Activated T-cell treated with anti-CD3 and anti-CD28 coated beads, Interleukin-2, amount 50 U/mL, for 72 hours (primary cell): Measurements from ENCODE around the gene MAP1LC3B. TPM values are rescaled to one million over a fixed set of nuclear protein-coding genes. Genes with fewer than 3 reads are reported as not detected.

Source experiments
- ATAC-seq, 2 donors: fragments of 150-1000 bp; cut with Tn5 transposase; replicated peaks in 1 of 2; 2 replicates each; pipeline ENCODE4 v1.10.0; 2021; ENCODE audit warnings: moderate library complexity in 2 of 2, mild to moderate bottlenecking in 1 of 2
- DNase-seq, 2 donors: peaks; one replicate each; pipeline ENCODE4 v3.0.0; 2021 to 2022; ENCODE audit warnings: mixed read lengths in 1 of 2
- H3K27ac Mint-ChIP-seq: one replicate; pipeline ENCODE4 v1.8.0; 2022; ENCODE audit warnings: mild to moderate bottlenecking, moderate library complexity, mixed read lengths
- H3K27me3 Mint-ChIP-seq: one replicate; pipeline ENCODE4 v1.8.0; 2022; ENCODE audit warnings: low read depth, mixed read lengths
- H3K36me3 Mint-ChIP-seq, 2 donors: one replicate each; pipeline ENCODE4 v1.8.0; 2022; ENCODE audit warnings: mixed read lengths in 2 of 2, mild to moderate bottlenecking in 1 of 2; ENCODE audit not compliant: insufficient read depth in 2 of 2
- H3K4me1 Mint-ChIP-seq: one replicate; pipeline ENCODE4 v1.8.0; 2022; ENCODE audit warnings: low read depth, mixed read lengths
- H3K4me3 Mint-ChIP-seq, 2 donors: one replicate each; pipeline ENCODE4 v1.8.0; 2022; ENCODE audit warnings: mild to moderate bottlenecking in 2 of 2, mixed read lengths in 2 of 2, moderate library complexity in 2 of 2
- H3K9me3 Mint-ChIP-seq, 2 donors: one replicate each; pipeline ENCODE4 v1.8.0; 2022; ENCODE audit warnings: mixed read lengths in 2 of 2
- total RNA-seq, 2 donors: library from RNA; stranded (reverse); gene quantifications; one replicate each; pipeline ENCODE4 v1.2.3, GENCODE V29; 2022

The MAP1LC3B gene
- total RNA-seq, 2 donors from 2014 or later: 116 to 146 TPM

DNA sequence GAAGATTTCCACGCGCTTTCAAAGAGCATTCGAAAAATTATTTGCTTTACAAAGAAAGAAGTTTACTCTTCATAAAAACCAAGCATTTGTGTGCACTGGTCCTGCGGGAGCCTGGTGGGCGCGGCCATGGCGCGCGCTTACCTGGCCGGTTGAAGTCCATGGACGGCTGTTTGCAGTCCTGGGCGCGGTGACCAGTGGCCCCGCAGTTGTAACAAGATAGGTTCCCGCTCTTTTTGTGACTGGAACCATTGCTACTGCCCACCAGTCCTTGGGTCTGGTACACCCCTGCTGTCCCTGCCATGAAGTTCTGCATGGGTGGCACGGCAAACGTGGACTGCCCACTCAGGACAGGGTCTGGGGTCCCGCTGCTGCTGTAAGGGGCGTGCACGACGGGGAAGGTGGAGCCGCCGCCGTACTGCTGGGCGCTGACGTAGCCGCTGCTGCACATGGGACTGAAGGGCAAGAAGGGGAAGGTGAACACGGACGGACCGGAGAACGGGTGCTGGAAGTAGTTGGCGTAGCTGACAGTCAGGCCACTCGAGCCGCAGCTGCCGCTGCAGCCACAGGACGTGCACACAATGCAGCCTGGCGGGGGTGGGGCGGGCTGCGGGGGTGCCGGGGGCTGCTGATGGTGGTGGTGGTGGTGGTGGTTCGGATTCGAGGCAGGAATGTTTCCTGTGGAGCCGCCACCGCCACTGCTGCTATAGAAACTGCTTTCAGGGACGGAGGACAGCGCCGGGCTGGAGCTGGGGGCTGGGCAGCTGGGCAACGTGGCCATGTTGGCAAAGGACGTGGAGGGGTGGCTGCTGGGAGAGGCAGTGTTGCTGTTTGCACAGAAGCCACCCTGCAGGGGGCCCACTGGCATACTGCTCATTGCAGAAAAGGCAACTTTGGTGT, 19.5 kb downstream of the MAP1LC3B start:
- Mint-ChIP-seq H3K36me3 (peaks cover 2 to 7% of the 10 kb centered on the region in 2 donors), H3K4me1 (peaks cover 15% of the 10 kb centered on the region), H3K4me3 (no peak overlapping the region), H3K27ac (peak overlapping the region; percentile 28), H3K9me3 (no peaks in the 10 kb centered on the region), H3K27me3 (no peaks in the 10 kb centered on the region)
- ATAC-seq: no peak
- no peak for DNase-seq

DNA sequence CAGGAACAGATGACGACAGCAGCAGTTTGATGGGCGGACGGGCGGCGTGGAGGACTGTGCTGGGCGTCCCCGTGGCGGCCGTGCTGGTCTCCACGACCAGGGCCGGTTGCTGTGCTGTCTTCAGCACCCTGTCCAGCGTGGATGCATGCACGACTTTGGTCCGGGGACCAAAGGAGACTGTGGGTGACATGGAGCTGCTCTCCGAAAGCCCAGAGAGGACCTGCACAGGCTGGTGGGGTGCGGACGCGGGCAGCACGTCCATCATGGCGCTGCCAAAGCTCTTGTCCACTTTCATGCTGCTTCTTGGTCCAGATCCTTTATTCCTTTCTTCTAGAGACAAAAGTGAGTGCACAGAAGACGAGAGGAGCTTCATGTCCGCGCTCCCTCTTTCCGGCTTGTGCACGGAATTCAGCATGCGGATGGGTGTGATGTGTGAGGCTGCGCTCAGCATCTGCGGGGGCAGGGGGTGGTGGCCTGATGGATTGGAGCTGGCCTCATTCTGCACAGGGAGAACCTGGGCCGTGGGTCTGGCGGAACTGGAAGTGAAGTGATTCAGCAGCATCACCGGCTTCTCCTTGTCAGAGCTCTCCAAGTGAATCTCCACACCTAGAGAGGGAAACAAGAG, 20.3 kb downstream of the MAP1LC3B start:
- H3K4me1 Mint-ChIP-seq: peaks cover 12% of the 10 kb centered on the region
- H3K4me3 Mint-ChIP-seq: no peak overlapping the region
- H3K27me3 Mint-ChIP-seq: no peaks in the 10 kb centered on the region
- H3K36me3 Mint-ChIP-seq: peaks cover 2 to 5% of the 10 kb centered on the region in 2 donors
- ATAC-seq (no peak), DNase-seq (no peak)
- H3K9me3 Mint-ChIP-seq: no peaks in the 10 kb centered on the region
- H3K27ac Mint-ChIP-seq: no peak overlapping the region

GRCh38 chr16:87412996-87413421, 20.9 kb downstream of the MAP1LC3B start:
- H3K9me3 Mint-ChIP-seq: no peaks in the 10 kb centered on the region
- DNase-seq (no peak), ATAC-seq (no peak)
- no peaks in the 10 kb centered on the region for H3K27me3 Mint-ChIP-seq
- no peak overlapping the region for H3K4me3 Mint-ChIP-seq
- no peak overlapping the region for H3K27ac Mint-ChIP-seq
- peaks cover 2 to 4% of the 10 kb centered on the region in 2 donors for H3K36me3 Mint-ChIP-seq
- peaks cover 9% of the 10 kb centered on the region for H3K4me1 Mint-ChIP-seq

- peaks cover 2 to 3% of the 10 kb centered on the region in 2 donors for H3K36me3 Mint-ChIP-seq
- H3K4me1 Mint-ChIP-seq: peaks cover 9% of the 10 kb centered on the region
- peak overlapping the region; percentile 33 for H3K27ac Mint-ChIP-seq
- ATAC-seq: peak; percentile 73 to 76
- H3K4me3 Mint-ChIP-seq: no peak overlapping the region
- peak; percentile 36 to 53 for DNase-seq
- no peaks in the 10 kb centered on the region for H3K9me3 Mint-ChIP-seq
- no peaks in the 10 kb centered on the region for H3K27me3 Mint-ChIP-seq
Measured at GRCh38 chr16:87414251-87414680, 22.1 kb downstream of the MAP1LC3B start.

- peaks cover 9% of the 10 kb centered on the region for H3K4me1 Mint-ChIP-seq
- H3K4me3 Mint-ChIP-seq: no peak overlapping the region
- ATAC-seq (no peak), DNase-seq (no peak)
- H3K27me3 Mint-ChIP-seq: no peaks in the 10 kb centered on the region
- peaks cover 2 to 3% of the 10 kb centered on the region in 2 donors for H3K36me3 Mint-ChIP-seq
- no peak overlapping the region for H3K27ac Mint-ChIP-seq
- no peaks in the 10 kb centered on the region for H3K9me3 Mint-ChIP-seq
Measured at GRCh38 chr16:87415441-87415840, 23.3 kb downstream of the MAP1LC3B start.

- H3K36me3 Mint-ChIP-seq: peaks cover 0 to 5% of the 10 kb centered on the region in 2 donors
- H3K9me3 Mint-ChIP-seq: no peaks in the 10 kb centered on the region
- H3K27ac Mint-ChIP-seq: no peak overlapping the region
- no peaks in the 10 kb centered on the region for H3K27me3 Mint-ChIP-seq
- ATAC-seq (no peak), DNase-seq (peak; percentile 28 to 50)
- H3K4me1 Mint-ChIP-seq: peaks cover 9% of the 10 kb centered on the region
- no peak overlapping the region for H3K4me3 Mint-ChIP-seq
Measured at GRCh38 chr16:87416826-87417527, 24.8 kb downstream of the MAP1LC3B start.

DNA sequence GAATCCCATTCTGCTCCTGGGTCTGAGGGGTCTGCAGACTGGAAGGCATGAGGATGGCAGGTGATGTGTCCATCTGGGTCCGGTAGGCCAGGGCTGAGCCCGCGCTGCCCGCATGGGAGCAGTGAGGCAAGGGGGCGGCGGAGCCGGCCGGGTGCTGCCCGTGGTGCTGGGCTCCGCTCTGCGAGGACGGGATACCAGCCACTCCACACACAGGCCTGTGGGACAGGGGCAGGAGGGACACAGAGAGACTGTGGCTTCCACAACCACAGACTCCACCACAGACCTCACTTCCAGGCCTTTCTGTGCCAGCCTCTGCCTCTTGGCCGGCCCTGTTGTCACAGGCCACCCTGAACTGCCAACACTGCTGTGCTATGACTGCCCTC, 25.4 kb downstream of the MAP1LC3B start:
- H3K27ac Mint-ChIP-seq: no peak overlapping the region
- no peaks in the 10 kb centered on the region for H3K27me3 Mint-ChIP-seq
- no peak overlapping the region for H3K4me3 Mint-ChIP-seq
- peaks cover 9% of the 10 kb centered on the region for H3K4me1 Mint-ChIP-seq
- ATAC-seq: no peak
- no peaks in the 10 kb centered on the region for H3K9me3 Mint-ChIP-seq
- peaks cover 2 to 7% of the 10 kb centered on the region in 2 donors for H3K36me3 Mint-ChIP-seq
- no peak for DNase-seq

DNA sequence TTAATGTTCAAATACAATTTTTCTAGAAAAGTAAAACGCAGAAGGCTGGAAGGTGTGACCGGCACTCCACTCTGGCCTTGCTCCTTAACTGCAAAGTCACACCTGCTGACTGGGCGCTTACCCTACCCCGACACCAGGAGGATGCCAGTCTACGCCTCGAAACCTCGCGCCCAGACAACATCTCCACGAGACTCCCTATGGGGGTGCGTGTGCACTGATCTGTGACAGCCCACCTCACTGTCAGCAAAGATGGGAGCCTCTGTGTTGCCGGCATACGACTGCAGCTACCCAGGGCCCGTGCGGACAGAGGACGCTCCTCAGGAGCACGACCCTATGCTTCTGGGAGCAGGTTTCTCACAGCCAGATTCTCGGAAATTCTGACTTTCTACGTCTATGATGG, 26.1 kb downstream of the MAP1LC3B start:
- ATAC-seq (no peak), DNase-seq (no peak)
- Mint-ChIP-seq H3K4me1 (peaks cover 9% of the 10 kb centered on the region), H3K36me3 (peaks cover 2 to 7% of the 10 kb centered on the region in 2 donors), H3K27ac (no peak overlapping the region), H3K9me3 (no peaks in the 10 kb centered on the region), H3K27me3 (no peaks in the 10 kb centered on the region), H3K4me3 (no peak overlapping the region)

- H3K36me3 Mint-ChIP-seq: peaks cover 2 to 7% of the 10 kb centered on the region in 2 donors
- no peak for ATAC-seq
- H3K4me3 Mint-ChIP-seq: no peak overlapping the region
Measured at GRCh38 chr16:87418644-87419043, 26.5 kb downstream of the MAP1LC3B start.

DNA sequence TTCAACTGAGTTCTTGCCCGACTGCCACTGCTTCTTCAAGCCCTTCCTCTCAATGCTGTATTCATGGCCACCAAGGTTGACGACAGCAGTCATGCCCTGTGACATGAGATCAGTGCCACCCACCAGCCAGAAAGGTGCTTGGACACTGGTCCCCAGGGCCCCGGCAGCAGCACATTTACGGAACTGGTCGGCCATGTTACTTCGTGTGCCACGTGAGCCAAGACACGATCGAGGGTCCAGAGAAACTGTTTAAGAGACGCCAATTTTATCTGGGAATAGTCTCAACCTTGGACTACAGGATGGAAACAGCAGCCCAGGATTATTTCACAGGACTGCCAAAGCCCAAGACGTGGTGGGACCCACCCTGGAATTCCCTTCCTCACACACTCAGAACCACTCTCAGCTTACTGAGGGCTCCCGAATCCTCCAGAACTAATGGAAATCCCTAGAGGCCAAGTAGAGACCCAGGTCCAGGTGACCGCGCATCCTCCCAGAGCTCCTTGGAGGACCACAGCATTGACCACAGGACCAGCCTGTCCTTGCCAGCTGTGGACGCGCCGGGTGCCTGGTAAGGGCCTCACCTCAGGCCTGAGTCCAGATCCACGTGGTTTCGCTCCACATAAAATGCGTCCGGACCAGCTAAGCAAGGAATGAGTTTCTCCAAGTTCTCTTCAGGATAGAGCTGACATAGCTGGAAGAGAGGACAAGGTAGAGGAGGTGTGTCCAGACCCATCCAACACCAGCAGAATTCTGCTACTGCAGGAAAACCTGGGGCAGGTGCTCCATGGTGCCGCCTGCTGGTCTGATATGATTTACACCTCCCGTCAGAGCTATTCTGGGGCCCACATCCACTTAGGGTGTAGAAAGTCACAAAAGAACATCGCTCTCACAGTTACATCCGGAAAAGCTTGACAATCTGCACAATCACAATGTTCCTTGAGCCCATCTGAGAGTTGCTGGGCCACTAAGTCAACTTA, 28.2 kb downstream of the MAP1LC3B start:
- Mint-ChIP-seq H3K36me3 (peaks cover 2 to 4% of the 10 kb centered on the region in 2 donors), H3K4me1 (peaks cover 2% of the 10 kb centered on the region), H3K27ac (no peak overlapping the region), H3K4me3 (no peak overlapping the region), H3K27me3 (no peaks in the 10 kb centered on the region), H3K9me3 (no peaks in the 10 kb centered on the region)
- ATAC-seq (no peak), DNase-seq (peak in 1 of 2 donors; percentile 23)

More at GRCh38 chr16:87418644-87419043, 26.5 kb downstream of the MAP1LC3B start:
- H3K27ac Mint-ChIP-seq: no peak overlapping the region
- H3K27me3 Mint-ChIP-seq: no peaks in the 10 kb centered on the region
- no peaks in the 10 kb centered on the region for H3K9me3 Mint-ChIP-seq
- no peak for DNase-seq
- peaks cover 9% of the 10 kb centered on the region for H3K4me1 Mint-ChIP-seq

DNA sequence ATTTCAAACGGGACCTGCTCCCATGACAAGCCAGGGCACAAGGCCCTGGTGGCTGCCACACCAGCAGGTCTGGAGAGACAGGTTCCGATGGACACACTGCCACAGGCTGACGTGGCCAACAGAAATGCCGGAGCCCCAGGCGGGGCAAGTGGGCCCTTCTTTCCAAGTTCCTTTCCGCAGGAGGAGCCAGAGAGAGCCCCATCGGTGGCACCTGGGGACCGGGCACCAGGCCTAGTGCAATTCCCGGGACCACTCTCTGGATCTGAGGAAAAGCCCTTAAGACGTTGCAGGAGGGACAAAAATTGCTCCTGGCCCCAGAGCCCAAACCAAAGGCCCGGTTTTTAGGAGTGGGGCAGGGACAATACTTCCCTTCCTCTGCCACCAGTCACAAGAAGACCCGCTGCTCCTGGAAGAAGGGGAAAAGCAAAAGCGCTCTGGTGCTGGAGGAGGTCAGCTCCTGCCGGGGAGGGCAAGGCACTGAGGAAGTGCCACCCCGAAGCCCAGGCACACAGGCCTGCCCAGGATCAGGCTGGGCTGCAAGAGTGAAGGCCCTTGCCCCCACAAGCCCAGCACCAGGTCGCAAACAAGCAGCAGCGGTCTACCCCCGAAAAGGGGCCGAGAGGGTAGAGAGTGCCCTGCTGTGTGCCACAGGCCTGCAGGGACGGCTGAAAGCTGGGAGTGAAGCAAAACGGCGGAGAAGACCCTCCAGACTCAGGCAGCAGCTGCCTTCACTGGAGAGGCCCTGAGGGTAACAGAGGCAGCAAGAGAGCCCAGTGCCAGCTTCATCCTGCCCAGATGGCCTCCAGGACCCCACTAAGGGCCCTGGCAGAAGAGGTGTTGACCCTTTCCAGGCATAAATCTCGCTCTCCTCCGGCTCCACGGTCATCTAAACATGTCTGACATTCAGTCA, 29.1 kb downstream of the MAP1LC3B start:
- Mint-ChIP-seq H3K4me1 (no peaks in the 10 kb centered on the region), H3K4me3 (no peak overlapping the region)

More for the DNA sequence above, 29.1 kb downstream of the MAP1LC3B start:
- no peak for DNase-seq
- Mint-ChIP-seq H3K27me3 (no peaks in the 10 kb centered on the region), H3K36me3 (peaks cover 2 to 4% of the 10 kb centered on the region in 2 donors), H3K9me3 (no peaks in the 10 kb centered on the region), H3K27ac (no peak overlapping the region)
- ATAC-seq: no peak
